Heart left ventricle (tissue), 13 donors: ENCODE data around the gene PLBD2.

Experiments used
- CTCF ChIP-seq, 12 donors: fragments of 200-600 bp; sonication (generic) in 4 of 12; IDR thresholded peaks; one replicate each; pipeline versions ENCODE4 v1.5.0 to v1.8.0; 2018 to 2022; ENCODE audit warnings: antibody characterized with exemption in 12 of 12, mild to moderate bottlenecking in 5 of 12
- POLR2A ChIP-seq, 2 donors: fragments of 450-650 bp; IDR thresholded peaks; one replicate each; pipeline ENCODE4 v1.6.1; 2017; ENCODE audit warnings: antibody characterized with exemption in 2 of 2, mild to moderate bottlenecking in 2 of 2, moderate library complexity in 2 of 2
- donor health status: ischemic (EF 13 %, LVEDD 7.1; RV severe dilation, severe dysfunction).
- donor health status: DM: no; HTN: yes; CAD: no.
- donor health status: DM: no; HTN: no; CAD: no.
- donor health status: ischemic (EF 25% LVEDD 6.9; RV normal size, moderate dysfunction).
- donor health status: ischemic (EF 25% LVEDD 5.7; RV mildly dilated, moderate dysfunction).
- donor health status: ischemic (EF 35%, LVEDD 5.7; RV mildly dilated, moderate dysfunction).
- donor health status: nonischemic (EF 11% LVEDD 7.7; RV severe dilation, severe dysfunction).
- donor health status: DM: yes; HTN: yes; CAD: no.
- donor health status: PGD.
- donor health status: ischemic (EF 29% LVEDD 5.4; RV normal size, mild dysfunction).
- donor health status: nonischemic (EF 23%, LVEDD 6.1; RV moderate dilation, normal function).

DNA sequence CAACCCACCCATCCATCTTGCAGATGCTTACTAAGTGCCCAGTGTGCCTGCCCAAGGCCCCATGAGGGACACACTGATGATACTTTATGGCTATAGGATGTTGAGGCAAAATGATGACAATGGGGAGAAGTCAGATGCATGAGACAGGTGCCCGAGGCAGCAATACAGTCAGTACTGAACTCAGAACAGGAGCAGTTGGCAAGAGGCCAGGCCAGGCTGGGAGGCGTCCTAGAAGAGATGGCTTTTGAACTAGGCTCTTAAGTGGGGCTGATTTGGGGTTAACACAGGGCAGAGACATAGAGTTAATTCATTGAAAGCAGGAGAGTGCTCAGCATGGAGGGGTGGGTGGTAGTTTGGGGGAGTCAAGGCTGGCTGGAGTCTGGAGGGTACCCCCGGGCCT, 15.6 kb downstream of the PLBD2 start:
- TF ChIP-seq CTCF (IDR thresholded peaks at IDR 0.05), result no peak
- TF ChIP-seq POLR2A (IDR thresholded peaks at IDR 0.05), result no peak
